ENCODE data around the gene EFNB1. TPM values are rescaled to one million over a fixed set of nuclear protein-coding genes. Genes with fewer than 3 reads are reported as not detected.
A peak's percentile ranks its signal among the peaks of the same experiment; 100 is the strongest.
"Not testable (repeated sequence)": the region's sequence is repeated elsewhere in the genome, so short reads cannot be mapped to it uniquely, and the experiment has no call there.

EFNB1 gene
- total RNA-seq = 69.5 TPM

DNA sequence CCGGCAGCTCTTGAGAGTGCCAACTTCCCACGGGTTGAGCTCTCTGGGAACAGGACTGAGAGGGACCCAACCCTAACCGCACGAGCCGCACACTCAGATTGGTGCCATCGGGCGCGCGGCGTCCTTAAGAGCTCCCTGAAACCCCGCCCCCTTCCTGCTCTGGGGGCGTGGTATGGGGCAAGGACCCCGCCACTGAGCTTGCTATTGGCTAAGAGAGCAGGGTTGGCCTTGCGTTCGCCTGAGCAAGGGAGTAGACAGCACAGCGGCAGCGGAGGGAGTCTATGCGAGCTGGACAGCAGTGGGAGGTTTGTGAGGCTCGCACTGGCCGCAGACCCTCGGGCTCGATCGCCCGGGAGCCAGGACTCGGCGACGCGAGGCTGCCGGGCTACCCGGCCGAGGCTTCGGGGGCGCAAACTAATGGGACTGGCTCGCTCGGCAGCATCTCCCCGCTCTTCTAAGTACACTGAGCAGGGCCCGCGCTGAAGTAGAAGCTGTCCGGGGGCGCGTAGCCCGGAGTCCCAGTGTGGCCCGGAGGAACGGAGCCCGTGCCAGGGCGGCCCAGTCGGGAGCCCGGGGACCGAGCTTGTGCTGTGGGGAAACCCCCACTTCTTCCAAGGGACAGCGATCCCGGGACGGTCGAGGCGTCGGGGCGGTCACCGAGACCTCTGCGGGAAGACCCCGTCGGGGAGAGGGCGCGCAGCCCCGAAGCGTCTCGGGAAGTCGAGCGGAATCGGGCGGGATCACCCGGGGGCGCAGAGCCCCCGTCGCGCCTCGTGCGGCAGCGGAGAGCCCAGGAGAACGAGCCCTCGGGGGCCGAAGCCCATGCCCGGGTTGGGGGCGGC lies at the start of gene EFNB1:
Gene EFNB1 (plus strand): TSS at position 282 of the 842 bp plus-strand sequence. CDS start 756 bp downstream, outside the sequence.
- DNase-seq (ENCODE audit: low spot score) (peak; percentile 94), ATAC-seq (peak; percentile 93)
- intact Hi-C loops (cut with DNase I) = loop anchor here (5.0 kb wide), 2 partner anchors 393 to 458 kb away; no protein-coding TSS in a partner anchor

DNA sequence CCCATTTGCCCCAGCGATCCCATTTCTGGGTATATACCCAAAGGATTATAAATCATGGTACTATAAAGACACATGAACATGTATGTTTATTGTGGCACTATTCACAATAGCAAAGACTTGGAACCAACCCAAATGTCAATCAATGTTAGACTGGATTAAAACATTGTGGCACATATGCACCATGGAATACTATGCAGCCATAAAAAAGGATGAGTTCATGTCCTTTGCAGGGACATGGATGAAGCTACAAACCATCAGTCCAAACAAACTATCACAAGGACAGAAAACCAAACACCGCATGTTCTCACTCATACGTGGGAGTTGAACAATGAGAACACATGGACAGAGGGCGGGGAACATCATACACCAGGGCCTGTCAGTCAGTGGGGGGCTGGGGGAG lies 47.5 kb upstream of the EFNB1 start:
- intact Hi-C loops (cut with DNase I); ATAC-seq; DNase-seq (ENCODE audit: low spot score): not testable (repeated sequence)

DNA sequence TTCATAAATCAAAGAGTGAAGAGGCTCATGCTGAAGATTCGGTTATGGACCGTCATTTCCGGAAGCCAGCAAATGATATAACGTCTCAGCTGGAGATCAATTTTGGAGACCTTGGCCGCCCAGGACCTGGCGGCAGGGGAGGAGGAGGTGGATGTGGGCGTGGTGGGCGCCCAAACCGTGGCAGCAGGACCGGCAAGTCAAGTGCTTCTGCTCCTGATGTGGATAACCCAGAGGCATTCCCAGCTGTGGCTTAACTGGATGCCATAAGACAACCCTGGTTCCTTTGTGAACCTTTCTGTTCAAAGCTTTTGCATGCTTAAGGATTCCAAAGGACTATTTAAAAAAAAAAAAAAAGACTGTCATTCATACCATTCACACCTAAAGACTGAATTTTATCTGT lies 44.0 kb upstream of the EFNB1 start:
- DNase-seq (ENCODE audit: low spot score) = no peak
- intact Hi-C loops (cut with DNase I) = no loop called here
- ATAC-seq = no peak

DNA sequence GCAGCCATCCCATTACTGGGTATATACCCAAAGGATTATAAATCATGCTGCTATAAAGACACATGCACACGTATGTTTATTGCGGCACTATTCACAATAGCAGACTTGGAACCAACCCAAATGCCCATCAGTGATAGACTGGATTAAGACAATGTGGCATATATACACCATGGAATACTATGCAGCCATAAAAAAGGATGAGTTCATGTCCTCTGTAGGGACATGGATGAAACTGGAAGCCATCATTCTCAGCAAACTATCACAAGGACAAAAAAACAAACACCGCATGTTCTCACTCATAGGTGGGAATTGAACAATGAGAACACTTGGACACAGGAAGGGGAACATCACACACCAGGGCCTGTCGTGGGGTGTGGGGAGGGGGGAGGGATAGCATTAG lies 42.2 kb upstream of the EFNB1 start:
- DNase-seq (ENCODE audit: low spot score); ATAC-seq; intact Hi-C loops (cut with DNase I): not testable (repeated sequence)

DNA sequence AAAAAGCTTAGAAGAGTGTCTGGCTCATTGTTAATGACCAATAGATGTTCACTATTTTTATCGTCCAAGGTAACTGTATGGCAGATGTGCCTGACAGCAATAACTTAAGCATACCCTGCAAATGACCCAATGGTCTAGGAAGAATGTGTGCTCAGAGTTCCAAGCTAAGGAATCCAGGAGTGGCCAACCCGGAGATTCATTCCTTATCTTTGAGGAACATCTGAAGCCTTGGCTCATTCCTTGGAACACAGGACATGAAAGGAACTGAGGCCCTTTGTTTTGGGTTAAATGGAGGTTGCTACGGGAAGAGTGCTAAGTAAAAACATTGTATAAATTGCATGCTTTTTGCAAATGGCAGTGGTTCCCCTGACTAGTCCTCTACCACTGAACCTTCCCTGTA lies 38.9 kb upstream of the EFNB1 start:
- intact Hi-C loops (cut with DNase I) = no loop called here
- ATAC-seq (no peak), DNase-seq (ENCODE audit: low spot score) (no peak)

DNA sequence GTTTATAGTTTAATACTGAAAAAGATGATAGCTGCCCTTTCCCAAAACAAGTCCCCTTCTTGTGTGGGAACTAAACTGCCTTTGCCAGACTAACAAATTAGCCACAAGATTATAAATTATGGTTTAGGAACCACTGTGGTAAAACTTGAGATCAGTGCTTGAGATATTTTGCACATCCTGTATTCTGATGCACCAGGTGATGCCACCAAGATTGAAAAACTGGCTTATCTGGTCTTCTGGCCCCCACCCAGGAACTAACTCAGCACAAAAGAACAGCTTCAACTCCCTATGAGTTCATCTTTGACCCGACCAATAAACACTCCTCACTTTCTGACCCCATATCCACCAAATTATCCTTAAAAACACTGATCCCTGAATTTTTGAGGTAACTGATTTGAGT lies 36.7 kb upstream of the EFNB1 start:
- intact Hi-C loops (cut with DNase I) = no loop called here
- DNase-seq (ENCODE audit: low spot score) (no peak), ATAC-seq (no peak)

DNA sequence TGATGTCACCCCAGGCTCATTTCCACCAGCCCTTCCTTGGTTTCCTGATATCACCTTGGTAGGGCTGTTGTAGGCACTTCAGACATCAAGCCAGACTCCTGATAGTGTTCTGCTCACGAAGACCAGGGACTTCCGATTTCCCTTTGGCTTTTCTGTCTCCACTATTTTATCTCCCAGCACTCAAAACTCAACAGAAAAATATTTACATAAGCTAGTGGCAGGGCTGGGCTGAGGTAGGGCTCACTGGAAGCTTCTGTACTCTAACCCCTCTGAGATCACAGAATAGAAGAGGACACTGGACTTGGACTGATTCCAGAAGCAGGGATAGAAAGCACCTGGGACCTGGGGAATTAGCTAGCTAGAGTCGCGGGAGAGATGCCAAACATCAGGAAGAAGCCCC lies 34.4 kb upstream of the EFNB1 start:
- intact Hi-C loops (cut with DNase I) = no loop called here
- no peak for ATAC-seq
- DNase-seq (ENCODE audit: low spot score) = no peak

DNA sequence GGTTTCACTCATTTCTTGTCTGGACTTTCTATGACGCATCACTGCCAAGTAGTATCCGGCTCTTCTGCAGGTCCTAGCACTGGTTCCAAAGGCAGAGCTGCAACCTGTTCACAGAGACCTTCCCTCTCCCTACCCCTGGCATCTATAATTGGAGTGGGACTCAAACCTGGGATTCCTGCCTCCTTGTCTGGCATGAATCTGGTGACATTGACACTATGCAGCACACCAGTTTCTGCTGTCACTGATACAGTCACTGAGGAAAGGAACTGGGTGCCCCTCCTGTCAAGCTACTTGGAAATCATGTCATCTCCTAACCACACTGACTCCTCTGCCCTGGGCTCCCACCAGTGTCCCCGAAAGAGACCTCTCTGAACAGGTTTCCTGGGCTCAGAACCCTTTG lies 33.1 kb upstream of the EFNB1 start:
- DNase-seq (ENCODE audit: low spot score) = no peak
- no peak for ATAC-seq
- intact Hi-C loops (cut with DNase I) = no loop called here

DNA sequence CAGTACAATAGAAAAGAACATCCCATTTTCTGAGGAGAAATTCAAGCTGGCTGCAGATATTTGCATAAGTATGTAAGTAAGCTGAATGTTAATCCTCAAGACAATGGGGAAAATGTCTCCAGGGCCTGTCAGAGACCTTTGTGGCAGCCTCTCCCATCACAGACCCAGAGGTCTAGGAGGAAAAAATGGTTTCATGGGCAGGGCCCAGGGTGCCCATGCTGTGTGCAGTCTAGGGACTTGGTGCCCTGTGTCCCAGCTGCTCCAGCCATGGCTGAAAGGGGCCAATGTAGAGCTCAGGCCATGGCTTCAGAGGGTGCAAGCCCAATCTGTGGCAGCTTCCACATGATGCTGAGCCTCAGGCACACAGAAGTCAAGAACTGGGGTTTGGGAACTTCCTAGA lies 30.4 kb upstream of the EFNB1 start:
- intact Hi-C loops (cut with DNase I); ATAC-seq: not testable (repeated sequence)

DNA sequence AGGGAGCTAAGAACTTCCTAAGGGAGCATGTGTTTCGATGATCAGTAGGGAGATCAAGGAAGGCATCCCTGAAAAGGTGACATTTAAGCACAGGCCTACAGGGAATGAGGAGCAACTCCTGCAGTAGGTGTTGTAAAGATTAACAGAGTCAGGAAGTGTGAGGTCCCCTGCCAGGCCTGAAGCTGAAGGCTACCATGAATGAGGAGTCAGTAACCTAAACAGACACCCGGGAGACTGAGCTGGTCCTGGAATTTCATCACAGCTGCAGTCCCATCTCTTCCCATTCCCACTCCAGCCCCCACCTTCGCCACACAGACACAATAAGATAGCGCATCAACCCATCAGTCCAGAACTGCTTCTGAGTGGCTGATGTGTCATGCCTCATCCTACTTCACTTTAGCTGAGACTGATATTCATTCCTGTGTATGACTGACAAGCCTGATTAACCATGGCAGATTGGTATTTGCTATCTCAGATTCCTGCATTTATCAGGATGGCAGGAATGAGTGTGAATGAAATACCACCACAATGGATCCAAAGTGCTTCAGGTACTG lies 27.0 kb upstream of the EFNB1 start:
- intact Hi-C loops (cut with DNase I) = no loop called here
- no peak for ATAC-seq
- DNase-seq (ENCODE audit: low spot score) = no peak

More for the DNA sequence above, 30.4 kb upstream of the EFNB1 start:
- DNase-seq (ENCODE audit: low spot score) = not testable (repeated sequence)

DNA sequence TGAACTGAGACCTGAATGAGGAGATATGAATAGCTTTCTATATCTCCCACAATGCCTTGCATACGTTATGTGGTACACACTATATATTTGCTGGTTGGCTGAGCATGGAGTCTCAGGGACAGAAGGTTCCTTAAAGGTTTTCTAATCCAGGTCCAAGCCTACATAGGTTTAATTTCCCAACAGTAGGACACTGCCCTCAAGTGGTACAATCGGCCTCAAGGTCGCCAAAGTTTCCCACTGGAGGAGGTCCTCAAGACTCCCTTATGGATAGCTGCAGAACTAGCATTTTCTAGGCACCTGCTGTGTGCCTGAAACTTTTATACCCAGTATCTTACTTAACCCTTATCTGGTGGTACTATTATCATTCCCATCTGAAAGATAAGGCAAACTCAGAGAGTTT lies 21.0 kb upstream of the EFNB1 start:
- DNase-seq (ENCODE audit: low spot score) (no peak), ATAC-seq (peak; percentile 77)
- intact Hi-C loops (cut with DNase I) = no loop called here

DNA sequence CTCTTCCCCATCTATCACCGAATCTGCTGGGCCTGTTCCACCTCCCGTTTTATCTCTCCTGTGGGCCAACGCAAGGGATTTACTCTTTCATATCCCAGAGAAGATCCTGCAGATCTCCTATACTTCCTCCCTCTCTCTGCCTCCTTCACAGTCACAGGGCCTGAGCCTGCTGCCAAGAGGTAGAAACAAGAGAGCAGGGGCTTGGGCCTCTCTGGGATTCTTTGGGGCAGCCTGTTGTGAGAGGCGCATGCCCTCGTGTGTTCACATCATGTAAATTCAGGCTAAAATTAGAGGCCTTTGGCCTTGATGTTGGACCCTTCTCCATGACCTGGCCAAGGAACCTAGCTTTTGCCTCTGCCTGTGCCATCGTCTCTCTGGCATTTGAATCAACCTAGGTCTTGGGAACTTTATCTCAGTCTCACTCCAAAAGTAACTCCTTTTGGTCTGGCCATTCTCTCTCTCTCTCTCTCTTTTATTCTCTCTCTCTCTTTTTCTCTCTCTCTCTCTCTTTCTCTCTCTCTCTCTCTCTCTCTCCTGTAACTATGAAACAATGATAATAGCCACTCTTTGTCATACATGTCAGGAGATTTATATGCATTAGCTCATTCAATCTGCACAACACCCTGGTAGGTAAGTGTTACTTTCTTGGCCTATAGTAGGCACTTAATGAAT lies 20.0 kb upstream of the EFNB1 start:
- DNase-seq (ENCODE audit: low spot score) (no peak), ATAC-seq (peak; percentile 90)
- intact Hi-C loops (cut with DNase I) = no loop called here

DNA sequence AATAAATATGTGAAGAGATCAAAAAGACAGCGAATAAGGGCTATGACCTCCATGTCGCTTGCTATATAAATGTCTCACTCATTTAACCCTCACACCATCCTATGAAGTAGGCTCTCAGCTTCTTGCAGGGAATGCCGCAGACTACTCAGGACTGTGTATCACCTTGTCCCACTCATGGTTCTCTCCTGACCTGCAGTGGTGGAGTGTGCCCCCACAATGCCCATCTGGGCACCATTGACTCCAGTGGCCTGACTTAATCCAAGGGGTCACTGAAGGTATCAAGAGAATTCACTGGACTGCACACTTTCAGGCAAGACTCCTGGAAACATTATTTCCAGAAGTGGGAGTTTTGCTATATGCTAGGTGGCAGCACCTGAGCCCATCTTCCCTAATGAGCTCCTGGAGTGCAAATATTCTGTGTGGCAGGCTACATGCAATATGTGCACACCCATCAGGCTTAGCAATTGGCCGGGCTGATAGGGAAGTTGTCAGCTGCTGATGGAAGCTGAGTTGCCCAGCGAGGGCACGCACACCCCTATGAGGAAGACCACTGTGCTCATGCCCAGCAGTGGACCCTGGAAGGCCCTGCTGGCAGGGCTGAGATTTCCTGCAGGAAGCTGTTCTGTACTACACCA lies 8.2 kb upstream of the EFNB1 start:
- DNase-seq (ENCODE audit: low spot score) (peak; percentile 45), ATAC-seq (no peak)
- intact Hi-C loops (cut with DNase I) = no loop called here

DNA sequence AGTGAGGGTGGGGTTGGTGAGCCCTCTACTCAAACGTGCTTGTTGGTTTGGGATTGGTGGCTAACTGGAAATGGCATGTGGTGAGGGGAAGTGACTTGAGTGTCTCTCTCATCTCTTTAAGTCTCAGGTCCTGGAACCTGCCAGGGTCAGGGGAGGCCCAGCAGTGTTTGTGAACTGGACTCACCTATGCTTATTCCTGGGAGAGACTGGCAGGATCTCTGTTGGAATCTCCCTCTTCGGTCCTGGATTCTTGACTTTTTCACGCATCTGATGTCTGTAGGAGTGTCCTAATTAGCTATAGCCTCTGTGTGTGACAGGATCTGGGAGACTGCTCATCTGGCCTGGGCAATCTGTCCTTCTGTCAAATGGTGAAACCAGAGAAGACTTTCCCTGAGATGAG lies 7.2 kb upstream of the EFNB1 start:
- intact Hi-C loops (cut with DNase I) = no loop called here
- no peak for ATAC-seq
- DNase-seq (ENCODE audit: low spot score) = no peak

DNA sequence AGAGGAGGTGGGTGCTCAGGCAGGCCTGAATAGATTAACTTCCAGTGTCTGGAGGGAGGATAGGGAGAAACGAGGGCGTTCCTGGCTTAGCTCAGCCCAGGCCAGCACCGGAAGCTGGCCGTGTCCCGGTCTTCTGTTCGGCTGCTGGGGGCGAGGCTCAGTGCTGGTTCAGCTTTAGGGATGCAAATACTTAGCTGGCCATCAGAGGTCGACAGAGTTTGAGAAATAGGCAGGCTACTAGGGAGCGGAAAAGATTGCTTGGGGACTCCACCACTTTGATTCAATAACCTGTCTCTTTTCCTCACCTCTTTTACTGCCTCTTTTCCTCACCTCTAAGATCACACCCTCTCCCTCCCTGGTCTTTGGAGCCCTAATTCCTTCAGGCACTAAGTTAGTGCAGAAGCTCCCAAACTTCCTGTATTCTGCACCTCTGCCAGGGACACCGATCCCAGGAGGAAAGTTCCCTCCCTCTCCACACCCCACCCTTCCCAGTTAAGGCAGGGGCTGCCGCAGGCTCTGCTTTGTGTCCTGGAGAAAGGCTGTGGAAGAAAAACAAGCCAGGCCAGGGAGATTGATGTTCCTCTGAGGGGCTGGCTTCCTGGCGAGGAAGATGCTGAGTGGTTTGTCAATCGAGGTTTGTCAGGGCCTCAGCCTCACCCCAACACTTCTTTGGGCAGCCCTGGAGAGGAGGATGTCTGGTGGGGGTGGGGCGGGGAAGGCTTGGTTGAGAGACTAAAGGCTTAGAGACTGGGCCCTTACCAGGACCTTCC lies 6.0 kb upstream of the EFNB1 start:
- intact Hi-C loops (cut with DNase I) = no loop called here
- peak; percentile 72 for DNase-seq (ENCODE audit: low spot score)
- ATAC-seq = peak; percentile 89

DNA sequence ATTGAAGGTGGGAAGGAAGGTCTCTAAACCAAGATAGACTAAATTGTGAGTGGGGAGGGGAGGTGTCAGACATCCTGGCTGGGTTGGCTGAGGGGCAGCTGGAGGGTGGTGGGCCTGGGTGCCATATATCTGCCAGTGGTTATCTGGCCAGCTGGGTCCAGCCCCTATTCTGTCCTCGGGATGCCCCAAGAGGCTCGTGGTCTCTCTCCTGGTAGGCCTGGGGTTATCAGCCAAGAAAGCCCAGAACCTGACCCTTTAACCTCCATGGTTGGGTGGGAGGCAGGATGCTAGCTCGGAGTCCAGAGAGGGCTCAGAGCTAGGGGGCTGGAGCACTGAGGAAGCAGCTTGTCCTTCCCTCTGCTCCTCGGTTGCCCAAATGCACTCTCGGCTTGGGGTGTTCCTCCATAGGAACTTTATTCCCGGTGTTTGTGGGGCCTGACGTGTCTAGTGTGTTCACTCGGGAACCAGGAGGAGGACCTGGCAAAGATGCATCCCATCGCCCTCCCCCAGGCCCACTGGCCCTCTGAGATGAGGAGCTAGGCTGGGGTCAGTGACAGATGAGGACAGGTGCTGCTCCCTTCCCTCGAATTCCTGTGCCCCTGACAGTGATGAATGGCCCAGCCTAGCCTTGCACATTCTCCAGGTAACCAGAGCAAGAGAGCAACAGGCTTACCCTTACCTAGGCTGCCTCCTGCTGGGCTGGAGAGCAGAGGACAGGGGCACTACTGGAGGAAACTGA lies 5.2 kb upstream of the EFNB1 start:
- ATAC-seq = no peak
- no peak for DNase-seq (ENCODE audit: low spot score)
- intact Hi-C loops (cut with DNase I) = no loop called here

DNA sequence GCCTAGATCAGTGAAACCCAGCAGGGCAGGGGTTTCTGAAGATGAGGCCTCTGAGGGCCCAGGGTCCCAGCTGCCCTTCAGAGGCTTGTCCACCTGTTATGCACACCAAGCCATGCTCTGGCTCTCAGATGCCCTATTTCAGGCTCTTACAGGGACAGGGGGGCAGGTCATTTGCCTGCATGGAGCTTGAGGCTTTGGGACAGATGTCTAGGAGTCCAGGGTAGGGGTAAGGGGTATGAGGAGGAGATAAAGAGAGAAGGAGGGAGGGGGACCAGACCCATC lies 4.7 kb upstream of the EFNB1 start:
- no peak for ATAC-seq
- intact Hi-C loops (cut with DNase I) = no loop called here
- no peak for DNase-seq (ENCODE audit: low spot score)

DNA sequence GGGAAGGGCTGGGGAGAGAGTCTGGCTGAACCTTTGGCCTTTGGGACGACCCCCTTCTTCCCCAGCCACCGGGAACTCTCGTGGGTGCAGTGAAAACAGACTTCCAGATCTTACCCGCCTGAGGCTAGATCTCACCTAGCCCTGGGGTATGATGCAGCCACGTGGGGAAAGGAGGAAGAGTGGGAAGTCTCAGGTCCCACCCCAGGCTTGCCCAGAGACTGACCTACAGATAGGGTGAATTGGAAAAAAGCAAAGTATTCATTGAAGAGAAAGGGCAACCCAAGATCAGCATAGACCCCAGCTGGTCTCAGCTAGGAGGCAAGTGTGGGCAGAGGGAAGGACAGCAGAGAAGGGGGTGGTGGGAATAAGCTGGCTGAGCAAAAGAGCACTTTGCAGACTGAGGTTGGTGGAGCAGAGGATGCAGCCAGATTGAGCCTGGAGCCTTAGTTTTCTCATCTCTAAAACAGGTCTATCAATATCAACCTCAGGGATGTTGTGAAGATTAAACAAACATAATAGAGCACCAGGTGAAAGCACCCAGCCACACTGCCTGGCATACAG lies 4.2 kb upstream of the EFNB1 start:
- DNase-seq (ENCODE audit: low spot score) (no peak), ATAC-seq (no peak)
- intact Hi-C loops (cut with DNase I) = loop anchor here (5.0 kb wide), 2 partner anchors 398 to 463 kb away; no protein-coding TSS in a partner anchor
